ENCODE measurements around the gene PCCA. TPM values are rescaled to one million over a fixed set of nuclear protein-coding genes. Genes with fewer than 3 reads are reported as not detected.

Gene PCCA
- total and polyA plus RNA-seq, 9 donors, result 23.5 to 62.4 (median 45.8) TPM

DNA sequence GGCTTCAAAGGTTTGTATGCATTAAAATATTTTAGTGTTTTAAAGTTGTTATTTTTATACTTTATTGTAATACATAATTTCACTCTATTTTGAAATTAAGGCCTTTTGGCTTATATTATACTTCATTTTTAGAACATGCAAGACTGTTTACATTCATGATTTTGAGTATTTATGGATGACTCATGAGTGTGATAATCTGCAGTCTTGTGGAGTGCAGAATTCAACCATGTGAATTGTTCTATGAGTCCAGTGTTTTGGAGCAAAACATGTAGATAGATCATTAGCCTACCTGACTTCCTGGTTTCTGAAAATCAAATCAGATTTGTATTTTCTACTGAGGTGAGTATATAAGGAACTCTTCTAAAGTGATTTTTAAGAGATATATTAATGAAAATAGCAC lies 241.8 kb downstream of the PCCA start:
- TF ChIP-seq POLR2A (IDR thresholded peaks at IDR 0.05) (no peak), EP300 (IDR thresholded peaks at IDR 0.05) (no peak)
- TF ChIP-seq, protein P1, sequence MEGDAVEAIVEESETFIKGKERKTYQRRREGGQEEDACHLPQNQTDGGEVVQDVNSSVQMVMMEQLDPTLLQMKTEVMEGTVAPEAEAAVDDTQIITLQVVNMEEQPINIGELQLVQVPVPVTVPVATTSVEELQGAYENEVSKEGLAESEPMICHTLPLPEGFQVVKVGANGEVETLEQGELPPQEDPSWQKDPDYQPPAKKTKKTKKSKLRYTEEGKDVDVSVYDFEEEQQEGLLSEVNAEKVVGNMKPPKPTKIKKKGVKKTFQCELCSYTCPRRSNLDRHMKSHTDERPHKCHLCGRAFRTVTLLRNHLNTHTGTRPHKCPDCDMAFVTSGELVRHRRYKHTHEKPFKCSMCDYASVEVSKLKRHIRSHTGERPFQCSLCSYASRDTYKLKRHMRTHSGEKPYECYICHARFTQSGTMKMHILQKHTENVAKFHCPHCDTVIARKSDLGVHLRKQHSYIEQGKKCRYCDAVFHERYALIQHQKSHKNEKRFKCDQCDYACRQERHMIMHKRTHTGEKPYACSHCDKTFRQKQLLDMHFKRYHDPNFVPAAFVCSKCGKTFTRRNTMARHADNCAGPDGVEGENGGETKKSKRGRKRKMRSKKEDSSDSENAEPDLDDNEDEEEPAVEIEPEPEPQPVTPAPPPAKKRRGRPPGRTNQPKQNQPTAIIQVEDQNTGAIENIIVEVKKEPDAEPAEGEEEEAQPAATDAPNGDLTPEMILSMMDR (IDR thresholded peaks at IDR 0.05), result no peak
- Histone ChIP-seq H3K4me3 (no peak overlapping the region), H3K4me1 (ENCODE audit: insufficient read depth) (no peaks in the 10 kb centered on the region), H3K27me3 (no peaks in the 10 kb centered on the region), H3K9me3 (no peaks in the 10 kb centered on the region), H3K27ac (no peak overlapping the region), H3K36me3 (no peaks in the 10 kb centered on the region)
- no peak for DNase-seq
- intact Hi-C loops (cut with DNase I), result no loop called here

DNA sequence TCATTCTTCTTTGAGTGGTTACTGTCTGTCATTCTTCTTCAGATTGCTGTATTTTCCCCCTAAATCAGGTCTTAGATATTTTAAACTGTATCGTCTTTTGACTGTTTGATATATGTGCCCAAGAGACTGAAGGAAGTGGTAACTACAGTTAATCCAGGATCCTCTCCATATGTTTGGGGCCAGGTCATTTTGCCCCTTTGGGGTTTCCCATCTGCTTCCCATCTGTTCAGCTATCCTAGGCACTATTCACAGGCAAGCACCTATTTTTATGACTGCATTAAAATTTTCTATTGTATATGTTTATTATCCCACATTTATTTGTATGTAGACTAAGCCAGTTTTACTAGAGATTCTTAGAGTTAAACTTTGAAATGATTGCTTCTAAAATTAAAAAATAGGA lies 244.2 kb downstream of the PCCA start:
- Histone ChIP-seq H3K4me1 (ENCODE audit: insufficient read depth) (no peaks in the 10 kb centered on the region), H3K36me3 (no peaks in the 10 kb centered on the region), H3K27ac (no peak overlapping the region), H3K27me3 (no peaks in the 10 kb centered on the region), H3K9me3 (no peaks in the 10 kb centered on the region), H3K4me3 (no peak overlapping the region)
- 95 to 100% (median 97%) methylated on average over 1 of the region's 1 CpG for WGBS, 3 donors
- no peak for DNase-seq
- intact Hi-C loops (cut with DNase I), result no loop called here
- TF ChIP-seq, protein P1 (IDR thresholded peaks at IDR 0.05), result no peak
- no peak for TF ChIP-seq POLR2A (IDR thresholded peaks at IDR 0.05)

DNA sequence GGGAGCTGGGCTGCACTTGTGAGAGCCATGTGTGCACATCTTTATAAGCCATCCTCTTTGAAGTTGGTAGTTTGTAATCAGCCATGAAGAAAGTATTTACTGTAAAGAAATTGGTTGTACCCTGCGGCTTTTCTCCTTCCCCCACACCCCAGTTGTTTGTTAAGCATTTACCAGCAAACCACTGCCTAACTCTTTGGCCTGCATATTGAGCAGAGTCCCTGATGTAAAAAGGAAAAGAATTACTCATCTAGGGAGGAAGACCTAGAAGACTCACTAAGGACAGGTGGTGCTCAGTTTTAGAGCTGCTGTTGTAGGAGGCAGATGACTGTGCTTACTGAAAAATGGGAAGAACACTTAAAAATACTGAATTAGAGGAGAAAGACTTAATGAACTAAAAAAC lies 245.3 kb downstream of the PCCA start:
- H3K27me3 ChIP-seq, result no peaks in the 10 kb centered on the region
- no peak for DNase-seq
- H3K9me3 ChIP-seq, result no peaks in the 10 kb centered on the region
- WGBS, 3 donors, result 93 to 100% (median 100%) methylated on average over 1 of the region's 1 CpG
- H3K36me3 ChIP-seq, result no peaks in the 10 kb centered on the region
- no peak overlapping the region for H3K4me3 ChIP-seq
- no peak overlapping the region for H3K27ac ChIP-seq
- no peaks in the 10 kb centered on the region for H3K4me1 ChIP-seq (ENCODE audit: insufficient read depth)
- intact Hi-C loops (cut with DNase I), result no loop called here
- TF ChIP-seq POLR2A (IDR thresholded peaks at IDR 0.05) (no peak), EP300 (IDR thresholded peaks at IDR 0.05) (no peak)
- TF ChIP-seq, protein P1 (IDR thresholded peaks at IDR 0.05), result no peak

DNA sequence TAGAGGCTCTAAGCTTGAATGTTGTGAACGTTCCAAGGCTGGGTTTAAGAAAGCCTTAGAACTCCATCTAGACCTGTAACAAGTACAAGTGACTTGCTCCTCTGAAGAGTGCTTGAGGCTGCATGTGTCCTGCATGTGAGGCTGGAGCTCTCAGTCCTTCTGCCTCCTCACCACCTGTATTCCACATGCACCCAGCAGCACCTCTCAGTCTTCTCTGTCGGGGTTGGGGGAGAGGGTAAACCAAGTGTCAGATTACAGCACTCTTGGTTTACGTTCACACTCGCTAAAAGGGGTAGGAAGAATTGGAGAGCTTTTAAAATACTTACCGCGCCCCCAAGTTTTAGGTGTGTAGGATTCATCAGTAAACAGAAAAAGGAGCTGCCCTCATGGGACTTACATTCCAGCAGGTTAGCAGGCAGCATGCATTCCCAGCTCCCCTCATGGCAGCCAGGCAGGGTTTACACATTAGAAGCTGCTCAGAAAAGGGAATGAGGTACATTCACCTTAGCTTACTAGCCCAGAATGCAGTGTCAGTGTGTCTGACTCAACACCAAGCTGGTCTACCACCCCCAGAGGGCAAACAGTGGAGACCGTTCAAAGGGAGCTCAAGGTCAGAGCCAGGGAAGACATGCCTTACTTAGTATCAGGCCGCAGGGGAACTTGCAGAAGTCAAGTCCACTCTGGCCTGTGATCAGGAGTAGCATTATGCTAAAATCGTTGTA lies 248.1 kb downstream of the PCCA start:
- 75 to 92% (median 81%) methylated on average over 9 of the region's 9 CpGs for WGBS, 3 donors
- Histone ChIP-seq H3K9me3 (no peaks in the 10 kb centered on the region), H3K27ac (no peak overlapping the region), H3K4me1 (ENCODE audit: insufficient read depth) (no peaks in the 10 kb centered on the region), H3K4me3 (no peak overlapping the region), H3K27me3 (no peaks in the 10 kb centered on the region), H3K36me3 (no peaks in the 10 kb centered on the region)
- intact Hi-C loops (cut with DNase I), result no loop called here
- no peak for DNase-seq
- TF ChIP-seq, protein P1 (IDR thresholded peaks at IDR 0.05), result no peak
- TF ChIP-seq POLR2A (IDR thresholded peaks at IDR 0.05), result no peak
- no peak for TF ChIP-seq EP300 (IDR thresholded peaks at IDR 0.05)
